HG03097 (cell line): ENCODE data around the gene KPTN.
"Not testable (repeated sequence)": the region's sequence is repeated elsewhere in the genome, so short reads cannot be mapped to it uniquely, and the experiment has no call there.

Source experiments
- ATAC-seq: cut with Tn5 transposase; IDR thresholded peaks from one replicate; pipeline ENCODE4 v1.9.1; 2021; ENCODE audit not compliant: unreplicated experiment, low FRiP score

Gene KPTN

DNA sequence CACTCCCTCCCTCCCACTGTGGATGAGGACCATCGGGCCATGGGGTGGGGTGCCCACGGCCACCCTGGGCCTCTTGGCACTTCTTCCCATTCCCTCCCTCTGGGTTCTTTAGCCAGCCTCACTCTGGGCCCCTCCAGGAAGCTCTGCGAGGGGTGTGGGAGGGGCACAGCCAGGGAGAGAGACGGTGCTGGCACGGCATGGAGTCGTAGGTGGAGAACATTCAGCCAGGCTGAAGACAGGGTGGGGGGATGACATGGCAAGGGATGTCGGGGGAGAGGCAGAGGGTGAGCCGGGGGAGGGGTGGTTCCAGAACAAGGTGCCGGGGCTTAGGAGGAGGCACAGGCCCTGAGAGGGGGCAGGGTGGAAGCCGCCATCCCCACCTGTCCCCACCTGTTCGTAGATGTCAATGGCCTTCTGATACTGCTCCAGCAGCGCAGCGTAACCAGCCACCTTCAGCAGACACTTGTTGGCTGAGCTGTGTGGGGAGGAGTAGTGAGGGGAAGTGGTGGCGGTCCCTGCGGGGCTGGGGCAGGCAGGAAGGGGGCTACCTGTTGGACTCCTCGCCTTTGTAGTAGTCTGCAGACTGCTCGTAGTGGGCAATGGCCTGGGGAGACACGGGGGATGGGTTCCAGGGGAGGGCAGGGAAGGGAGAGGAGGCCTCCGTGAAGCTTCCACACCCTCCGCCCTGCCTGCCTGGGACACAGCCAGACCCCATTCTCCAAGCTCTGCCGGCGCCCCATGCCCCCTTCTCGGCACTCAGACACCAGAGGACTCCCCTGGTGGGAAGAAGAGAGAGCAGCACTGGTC is 8.8 kb upstream of the KPTN start:
- no peak for ATAC-seq

DNA sequence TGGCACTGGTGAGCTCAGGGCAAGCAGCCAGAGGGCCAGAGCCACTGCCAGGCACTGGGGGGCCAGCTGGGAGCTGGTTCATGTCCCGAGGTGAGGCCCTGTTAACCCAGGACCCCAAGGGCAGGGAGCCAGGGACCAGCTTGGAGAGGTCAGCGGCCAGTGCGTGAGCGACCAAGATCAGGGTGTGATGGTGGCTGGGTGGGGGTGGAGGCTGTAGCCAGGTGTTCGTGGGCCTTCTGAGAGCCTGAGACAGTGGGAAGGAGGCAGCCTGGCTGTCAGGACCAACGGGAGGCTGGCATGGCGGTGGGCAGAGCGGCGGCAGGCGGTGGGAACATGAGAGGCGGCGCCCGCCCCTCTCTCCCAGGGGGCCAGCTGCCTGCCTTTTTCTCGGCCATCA is 8.1 kb upstream of the KPTN start:
- ATAC-seq: no peak

DNA sequence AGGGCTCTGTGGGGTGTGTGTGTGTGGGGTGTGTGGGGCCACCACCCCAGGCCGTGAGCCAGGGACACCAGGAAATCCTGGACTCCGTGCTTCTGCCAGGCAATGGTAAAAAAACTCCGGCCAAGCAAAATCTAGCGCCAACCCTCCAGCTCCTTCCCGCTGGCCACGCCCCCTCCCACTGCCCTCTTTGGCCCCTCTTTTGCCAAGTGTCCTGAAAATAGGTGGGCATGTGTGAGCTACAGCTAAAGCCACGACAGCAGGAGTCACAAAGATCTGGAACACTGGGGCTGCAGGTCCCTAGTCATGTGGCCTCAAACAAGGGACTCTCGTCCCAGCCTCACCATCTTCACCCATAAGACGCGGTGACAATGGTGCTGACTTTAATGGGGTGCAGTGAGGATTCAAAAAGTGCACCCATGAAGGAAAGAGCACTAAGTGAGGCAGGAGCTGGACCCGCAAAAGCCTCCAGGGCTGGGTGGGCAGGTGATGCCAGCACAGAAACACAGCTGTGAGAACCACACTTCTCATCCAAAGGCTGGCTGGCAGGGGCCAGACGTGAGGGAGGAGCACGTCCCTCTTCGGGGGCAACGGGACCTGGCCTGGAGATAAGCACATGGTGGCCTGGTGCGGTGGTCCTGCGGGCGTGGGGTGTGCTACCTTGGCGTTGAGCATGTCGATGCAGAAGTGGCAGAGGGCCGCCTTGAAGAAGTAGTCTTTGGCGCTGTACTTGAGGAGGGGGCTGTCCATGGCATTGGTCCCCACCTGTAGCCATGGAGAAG is 7.5 kb upstream of the KPTN start:
- no peak for ATAC-seq

DNA sequence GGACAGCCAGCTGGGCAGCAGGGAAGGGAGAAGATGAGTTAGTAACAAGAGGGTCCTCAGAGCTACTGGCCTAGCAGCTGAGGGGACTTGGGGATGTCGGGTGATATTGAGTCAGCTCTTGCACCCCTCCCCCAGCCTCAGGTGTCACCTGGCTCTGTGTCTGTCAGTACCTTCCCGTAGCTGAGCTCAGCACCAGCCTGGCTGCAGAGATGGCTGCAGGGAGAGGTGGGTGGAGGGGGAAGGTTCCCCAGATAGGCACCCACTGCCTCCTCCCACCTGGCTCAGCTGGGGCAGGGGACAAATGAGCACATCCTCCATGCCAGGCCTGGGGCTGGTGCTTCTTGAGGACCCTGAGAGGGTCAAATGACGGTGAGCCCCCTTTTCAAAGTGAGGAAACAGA is 6.8 kb upstream of the KPTN start:
- no peak for ATAC-seq

DNA sequence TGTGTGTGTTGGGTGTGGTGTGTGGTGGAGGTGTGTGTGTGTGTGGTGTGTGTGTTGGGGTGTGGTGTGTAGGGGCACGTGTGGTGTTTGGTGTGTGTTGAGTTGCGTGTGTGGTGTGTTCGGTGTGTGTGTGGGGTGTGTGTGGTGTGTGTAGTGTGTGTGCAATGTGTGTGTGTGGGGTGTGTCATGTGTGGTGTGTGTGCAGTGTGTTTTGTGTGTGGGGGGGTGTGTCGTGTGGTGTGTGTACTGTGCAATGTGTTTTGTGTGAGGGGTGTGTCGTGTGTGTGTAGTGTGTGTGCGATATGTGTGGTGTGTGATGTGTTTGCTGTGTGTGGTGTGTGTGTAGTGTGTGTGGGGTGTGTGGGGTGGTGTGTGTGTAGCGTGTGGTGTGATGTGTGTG is 6.0 kb upstream of the KPTN start:
- ATAC-seq: no peak

DNA sequence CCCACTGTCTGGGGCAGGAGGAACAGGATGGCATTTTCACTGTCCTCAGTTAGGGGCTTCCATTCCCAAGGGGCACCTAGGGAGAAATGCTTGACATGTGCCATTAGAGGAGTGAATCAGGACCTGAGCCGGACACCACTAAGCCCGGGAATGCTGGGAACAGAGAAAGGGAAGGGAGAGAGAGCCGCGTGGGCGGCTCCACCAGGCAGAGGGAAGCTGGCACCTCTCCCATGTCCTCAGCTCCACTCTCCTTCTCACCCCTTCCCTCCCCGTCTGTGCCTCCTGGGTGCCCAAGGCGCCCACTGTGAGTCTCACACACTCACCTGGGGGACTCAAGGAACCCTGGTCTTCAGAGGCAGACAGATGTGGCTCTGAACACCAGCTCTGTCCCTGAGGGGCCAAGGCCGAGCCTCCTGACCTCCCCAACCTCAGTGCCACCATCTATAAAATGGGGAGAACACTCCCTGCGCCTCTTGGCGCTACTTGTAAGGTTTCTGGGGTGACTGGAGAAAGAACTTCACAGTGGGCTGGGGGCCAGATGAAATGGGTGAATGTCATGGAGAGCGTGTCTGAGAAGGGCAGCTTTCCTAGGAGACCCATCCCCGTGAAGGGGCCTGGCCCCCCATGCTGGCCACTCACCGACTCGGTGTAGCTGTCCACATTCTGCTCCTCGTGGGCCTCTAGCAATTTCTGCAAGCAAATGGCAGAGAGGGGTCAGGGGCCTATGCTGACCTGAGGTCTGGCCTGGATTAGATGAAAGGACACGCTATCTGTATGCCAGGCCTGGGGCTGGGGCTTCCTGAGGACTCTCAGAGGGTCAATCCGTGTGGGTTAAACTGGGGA is 5.3 kb upstream of the KPTN start:
- ATAC-seq: no peak

DNA sequence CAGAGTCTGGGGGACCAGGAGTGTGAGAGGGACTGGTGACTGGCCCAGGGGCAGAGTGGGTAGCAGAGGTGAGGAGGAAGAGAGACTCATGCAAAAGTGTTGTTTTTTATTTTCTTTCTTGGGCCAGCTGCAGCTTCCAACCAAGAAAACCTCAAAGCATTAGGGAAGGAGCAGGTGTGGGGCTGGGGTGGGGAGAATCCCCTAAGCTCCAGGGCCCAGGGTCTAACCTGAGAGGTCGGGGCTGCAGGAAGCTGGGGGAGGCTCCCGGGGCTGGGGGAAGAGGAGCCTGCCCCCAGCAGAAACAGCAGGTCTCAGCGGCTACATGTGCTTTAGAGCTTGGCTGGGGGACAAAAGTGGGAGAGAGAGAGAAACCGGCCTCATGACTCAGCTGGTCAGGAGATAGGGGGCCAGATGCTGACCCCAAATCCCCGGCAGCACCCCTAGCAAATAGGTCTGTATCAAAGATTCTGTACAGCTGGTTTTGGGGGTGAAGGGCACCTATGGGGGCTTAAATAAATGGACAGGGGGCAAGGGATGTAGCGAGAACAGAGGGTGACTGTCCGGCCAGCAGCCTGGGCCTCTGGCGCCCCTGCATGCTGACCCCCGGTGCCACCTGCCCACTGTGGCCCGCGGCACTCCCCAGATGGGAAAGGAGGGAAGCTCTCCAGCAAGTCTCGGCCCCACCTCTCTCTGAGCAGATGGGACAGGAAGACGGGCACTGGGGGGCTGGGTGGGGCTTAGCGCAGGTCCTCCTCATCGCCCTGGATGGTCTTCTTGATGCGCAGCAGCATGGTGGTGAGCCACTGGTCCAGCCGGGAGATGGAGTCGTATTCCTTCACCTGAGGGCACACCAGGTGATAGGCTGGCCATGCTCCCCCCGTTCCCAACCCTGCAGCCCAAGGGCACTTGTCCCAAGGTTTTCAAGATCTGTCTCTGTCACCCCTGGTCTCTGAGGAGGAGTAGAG is 3.8 kb upstream of the KPTN start:
- ATAC-seq: no peak

DNA sequence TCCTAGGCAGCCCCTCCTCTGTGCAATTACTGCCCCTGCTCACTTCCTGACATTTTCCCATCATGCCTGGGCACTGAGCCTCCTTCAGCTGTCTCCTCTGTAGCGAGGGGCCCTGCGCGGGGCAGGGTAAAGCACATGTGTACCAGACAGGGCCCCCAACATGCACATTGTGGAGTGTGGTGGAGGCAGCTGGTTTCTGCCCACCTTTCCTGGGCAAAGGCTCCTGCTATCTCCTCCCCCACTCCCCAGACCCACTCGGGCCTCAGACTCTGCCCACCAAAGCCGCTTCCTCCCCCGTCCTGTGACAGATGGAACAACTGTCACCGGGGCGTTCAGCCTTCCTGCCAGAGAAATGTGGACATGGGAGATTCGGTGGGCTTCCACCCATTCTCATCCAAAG is 2.9 kb upstream of the KPTN start:
- ATAC-seq: no peak

DNA sequence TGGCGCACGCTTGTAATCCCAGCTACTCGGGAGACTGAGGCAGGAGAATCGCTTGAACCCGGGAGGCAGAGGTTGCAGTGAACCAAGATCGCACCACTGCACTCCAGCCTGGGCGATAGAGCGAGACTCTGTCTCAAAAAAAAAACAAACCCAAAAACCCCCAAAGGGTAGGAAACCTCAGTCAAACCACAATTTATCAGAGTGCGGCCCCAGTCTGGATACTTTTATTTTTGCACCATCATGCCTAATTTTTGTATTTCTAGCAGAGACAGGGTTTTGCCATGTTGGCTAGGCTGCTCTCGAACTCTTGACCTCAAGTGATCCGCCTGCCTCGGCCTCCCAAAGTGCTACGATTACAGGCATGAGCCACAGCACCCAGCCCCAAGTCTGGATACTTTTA is 2.2 kb upstream of the KPTN start:
- ATAC-seq: not testable (repeated sequence)

DNA sequence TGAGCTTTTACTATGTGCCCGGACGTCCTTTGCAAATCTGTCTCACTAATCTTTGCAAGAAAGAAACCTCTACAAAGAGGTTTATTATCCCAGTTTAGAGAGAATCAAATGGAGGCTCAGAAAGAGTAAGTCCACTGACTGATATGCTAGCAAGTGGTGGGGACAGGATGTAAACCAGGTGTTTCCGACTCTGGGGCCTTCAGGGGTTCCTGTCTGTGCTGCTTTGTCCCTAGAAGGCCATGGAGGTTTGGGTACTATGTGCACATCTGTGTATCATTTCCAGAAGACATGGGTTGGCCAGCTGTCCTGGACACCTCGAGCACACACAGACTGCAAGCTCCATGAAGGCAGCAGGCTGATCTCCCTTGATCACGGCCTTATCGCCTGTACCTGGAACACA is 1.2 kb upstream of the KPTN start:
- ATAC-seq: no peak

DNA sequence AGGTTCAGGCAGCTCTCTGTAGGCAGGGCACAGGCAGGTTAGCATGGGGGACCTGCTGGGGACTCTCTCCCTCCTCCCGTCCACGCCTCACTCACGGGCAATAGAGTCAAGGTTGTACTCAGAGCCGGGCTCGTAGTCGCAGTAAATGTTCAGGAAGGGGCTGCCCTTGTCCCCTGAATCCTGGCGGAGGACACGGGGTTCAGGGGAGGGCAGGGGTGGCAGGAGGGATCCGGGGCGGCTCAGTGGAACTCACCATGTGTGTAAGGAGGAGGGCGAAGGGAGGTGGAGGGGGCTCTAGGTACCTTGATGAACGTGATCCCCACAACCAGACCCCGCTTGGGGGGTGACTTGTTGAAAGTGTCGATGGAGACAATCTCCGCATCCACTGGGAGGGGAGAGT is 819 bp downstream of the KPTN start:
- ATAC-seq: no peak

DNA sequence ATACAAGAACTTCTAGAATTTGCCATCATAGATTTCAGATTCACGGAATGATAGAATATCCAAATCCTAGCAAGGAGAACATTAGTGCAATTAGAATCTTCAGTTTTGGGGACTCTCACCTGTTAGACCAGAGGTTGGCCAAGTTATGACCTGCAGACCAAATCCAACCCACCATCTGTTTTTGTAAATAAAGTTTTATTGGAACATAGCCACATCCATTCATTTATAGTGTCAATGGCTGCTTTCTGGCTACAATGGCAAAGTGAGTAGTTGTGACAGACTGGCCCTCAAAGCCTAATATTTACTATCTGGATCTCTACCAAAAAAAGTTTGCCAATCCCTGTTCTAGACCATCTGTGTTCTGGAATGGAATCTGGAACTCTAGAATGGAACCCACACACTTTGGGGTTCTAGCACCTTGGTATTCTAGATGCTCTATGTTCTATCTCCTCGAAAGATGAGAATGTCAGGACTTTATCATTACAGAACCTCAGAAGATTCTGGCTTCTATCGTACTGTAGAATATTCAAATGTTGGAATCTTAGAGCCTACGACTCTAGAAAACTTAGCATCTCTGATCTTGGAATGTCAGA is 2.5 kb downstream of the KPTN start:
- no peak for ATAC-seq

DNA sequence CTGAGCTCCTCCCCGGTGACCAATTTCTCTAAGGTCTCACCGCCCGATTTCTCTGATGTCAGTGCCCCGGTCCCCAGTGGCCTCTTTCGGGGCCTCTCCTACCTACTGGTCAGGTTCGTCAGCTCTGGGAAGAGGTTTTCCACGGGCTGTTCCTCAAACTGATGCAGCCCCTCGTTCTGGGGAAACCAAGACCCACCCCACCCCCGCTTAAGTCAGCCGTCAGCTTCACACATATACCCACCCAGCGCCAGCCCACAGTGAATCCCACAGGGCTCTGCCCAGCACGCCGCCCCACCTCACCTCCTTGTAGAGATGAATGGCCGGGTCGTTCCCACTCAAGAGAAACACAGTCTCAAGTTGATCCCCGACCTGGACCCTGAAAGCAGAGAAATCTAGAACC is 3.4 kb downstream of the KPTN start:
- ATAC-seq: no peak

DNA sequence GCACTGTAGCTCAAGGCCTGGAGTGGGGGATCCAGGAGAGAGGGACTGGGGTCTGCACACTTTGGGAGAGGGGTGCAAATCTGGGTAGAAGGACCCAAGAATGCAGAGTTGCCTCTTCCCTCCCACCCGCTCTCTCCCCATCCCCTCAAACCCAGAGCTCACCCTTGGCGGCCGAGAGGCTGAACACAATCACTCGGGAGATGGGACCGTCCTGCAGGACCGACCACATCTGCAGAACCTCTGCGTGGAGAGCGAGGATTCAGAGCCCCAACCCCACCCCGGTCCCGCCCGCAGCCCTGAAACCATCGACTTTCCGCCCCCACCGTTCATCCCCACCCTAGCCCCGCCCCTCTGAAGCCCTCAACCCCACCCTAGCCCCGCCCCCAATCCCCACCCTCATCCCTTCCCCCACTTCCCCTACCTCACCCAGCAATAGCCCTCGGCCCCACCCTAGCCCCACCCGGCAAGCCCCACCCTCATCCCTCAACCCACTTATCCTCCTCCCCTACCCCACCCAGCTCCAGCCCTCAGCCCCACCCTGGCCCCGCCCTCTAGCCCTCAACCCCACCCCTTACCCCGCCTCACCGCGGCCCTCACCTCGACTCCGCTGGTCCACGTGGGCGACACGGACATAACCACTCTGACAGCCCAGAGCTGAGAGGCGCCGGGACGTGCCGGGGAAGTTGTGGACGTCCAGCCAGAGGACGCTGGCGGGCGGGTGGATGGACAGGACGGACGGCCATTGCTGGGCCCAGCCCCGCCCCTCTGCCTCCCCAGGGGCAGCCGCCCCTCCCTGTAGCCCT is 4.1 kb downstream of the KPTN start:
- ATAC-seq: no peak

DNA sequence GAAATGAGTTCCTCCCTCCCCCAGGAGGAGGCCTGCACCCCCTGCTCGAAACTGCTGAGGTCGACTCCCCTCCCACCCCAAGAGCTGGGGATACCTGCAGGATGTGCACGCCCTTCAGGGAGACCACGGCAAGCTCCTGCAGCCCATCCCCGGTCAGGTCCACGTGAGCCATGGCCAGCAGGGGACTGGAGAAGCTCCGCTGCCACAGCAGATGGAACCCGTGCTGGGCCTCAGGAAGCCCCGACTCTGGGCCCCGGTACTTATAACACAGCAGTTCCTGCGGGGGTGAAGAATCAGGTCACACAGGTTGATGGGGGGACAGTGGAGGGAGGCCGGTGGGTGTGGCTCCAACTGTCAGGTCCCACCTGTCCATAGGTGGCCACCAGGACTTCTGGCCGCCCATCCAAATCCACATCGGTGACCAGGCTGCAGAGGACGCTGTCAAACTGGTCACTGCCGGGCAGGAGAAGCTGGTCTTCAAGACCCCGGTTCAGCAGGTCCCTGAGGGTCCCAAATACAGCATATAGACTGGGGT is 7.5 kb downstream of the KPTN start:
- ATAC-seq: no peak

DNA sequence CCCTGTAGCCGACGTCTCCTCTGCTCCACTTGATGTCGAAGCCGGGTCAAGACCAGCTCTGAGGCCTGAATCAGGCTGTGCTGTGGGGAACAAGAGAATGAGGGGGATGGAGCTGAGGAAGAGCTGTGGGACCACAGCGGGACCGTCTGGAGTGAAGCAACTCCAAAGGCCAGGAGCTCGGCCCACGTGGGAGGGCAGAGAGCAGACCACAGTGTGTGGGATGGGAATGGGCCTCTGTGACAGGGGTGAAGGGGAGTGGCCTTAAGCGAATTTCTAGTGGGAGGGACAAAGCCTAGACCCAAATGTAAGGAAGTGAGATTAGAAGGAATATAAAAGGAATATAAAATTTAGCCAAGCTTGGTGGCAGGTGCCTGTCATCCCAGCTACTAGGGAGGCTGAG is 8.6 kb downstream of the KPTN start:
- no peak for ATAC-seq

DNA sequence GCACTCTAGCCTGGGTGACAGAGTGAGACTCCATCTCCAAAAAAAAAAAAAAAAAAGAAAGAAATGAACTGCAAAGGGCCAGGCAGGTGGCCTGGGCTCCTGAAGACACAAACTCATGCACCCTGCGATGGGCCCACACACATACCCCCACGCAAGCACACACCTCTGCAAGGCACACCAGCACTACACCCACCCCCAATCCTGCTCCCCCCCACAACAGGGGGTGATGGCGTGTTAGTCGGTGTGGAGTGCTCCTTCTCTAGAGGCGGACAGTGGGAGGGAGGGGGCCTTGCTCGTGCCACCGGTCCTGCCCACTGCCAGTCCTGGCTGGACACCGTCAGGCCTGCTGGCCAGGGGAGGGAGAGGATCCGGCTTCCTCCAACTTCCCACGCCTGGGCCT is 10.7 kb downstream of the KPTN start:
- ATAC-seq: no peak

DNA sequence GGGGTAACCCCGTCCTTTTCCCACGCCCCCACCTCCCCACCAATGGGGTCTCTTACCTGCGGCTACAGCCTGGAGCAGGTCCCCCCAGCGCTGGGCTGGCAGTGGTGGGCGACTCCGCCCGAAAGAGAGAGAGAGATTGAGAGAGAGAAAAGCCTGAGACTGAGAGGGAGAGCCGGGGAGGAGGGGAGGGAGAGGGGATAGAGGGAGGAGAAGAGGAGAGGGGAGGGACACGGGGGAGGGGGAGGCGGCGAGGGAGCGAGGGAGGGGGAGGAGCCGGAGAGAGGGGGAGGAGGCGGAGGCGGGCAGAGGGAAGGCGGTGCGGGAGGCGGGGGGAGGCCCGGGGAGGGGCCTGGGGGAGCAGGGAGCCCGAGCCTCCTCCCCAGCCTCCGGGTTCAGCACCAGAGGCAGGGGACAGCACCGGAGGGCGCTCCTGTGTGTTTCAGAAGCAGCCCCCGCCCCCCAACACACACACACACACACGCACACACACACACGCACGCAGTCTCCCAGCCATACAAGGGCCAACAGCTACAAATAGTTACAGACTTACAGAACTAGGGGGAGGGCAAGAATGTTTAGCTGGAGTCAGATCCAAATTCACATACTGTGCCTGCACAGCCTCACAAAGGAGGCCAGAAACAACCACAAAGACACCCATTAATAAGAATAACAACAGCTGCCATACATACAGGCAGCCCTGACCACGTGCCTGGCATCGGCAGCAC is 12.1 kb downstream of the KPTN start, which contains the start of gene SLC8A2:
Gene SLC8A2 (minus strand): TSS at position 161 of the 725 bp plus-strand sequence. CDS start 5,490 bp downstream, outside the sequence.
- no peak for ATAC-seq
